Measurements from ENCODE around the gene MTRF1L. TPM values are rescaled to one million over a fixed set of nuclear protein-coding genes. Genes with fewer than 3 reads are reported as not detected.

The MTRF1L gene
- total and polyA plus RNA-seq, 2 of the 13 experiments (the other 11 are each of a cell fraction or from before 2014, with no cell fraction given): 17.6 to 28.7 TPM

DNA sequence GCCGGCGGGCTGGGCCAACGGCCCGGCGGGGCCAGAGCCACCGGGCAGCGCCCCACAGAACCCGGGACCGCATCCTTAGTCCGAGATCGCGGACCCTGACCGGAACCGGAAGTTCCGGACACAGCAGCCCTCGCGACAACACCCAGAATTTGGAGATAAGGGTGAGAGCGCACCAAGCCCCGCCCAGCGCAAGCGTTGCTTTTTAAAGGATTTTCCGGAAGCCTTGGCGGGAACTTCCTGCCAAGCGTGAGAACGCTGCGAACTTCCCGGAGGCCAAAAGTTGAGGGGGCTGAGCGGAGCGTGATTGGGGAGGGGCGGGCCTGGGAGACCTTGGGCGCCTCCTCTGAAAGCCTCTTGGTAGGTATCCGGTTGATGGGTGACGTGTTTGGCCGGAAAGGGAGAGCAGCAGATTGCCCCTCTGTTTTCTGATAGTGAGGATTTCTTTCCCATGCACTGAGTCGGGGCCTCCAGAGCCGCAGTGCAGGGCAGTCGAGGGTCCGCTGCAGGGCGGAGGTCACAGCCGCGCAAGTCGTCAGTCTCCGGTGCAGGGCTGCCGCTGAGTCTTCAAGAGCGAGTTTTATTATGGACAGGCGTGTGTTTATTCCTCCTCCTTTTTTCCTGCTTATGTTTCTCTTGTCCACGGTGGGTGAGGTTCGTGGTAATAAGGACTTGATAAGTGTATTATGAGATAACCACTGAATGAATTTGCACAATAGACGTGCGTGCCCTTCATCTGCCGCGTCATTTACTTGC is at the start of gene MTRF1L (continued):
- TF ChIP-seq, protein P1, sequence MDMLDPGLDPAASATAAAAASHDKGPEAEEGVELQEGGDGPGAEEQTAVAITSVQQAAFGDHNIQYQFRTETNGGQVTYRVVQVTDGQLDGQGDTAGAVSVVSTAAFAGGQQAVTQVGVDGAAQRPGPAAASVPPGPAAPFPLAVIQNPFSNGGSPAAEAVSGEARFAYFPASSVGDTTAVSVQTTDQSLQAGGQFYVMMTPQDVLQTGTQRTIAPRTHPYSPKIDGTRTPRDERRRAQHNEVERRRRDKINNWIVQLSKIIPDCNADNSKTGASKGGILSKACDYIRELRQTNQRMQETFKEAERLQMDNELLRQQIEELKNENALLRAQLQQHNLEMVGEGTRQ (IDR thresholded peaks at IDR 0.05; ENCODE audit: low read depth, low read length): no peak
- TF ChIP-seq, protein P1 (CRISPR knock-in tag; IDR thresholded peaks at IDR 0.05; ENCODE audit: borderline replicate concordance): peak; percentile 50; the same call in 1 of the 2 replicates
- peak; percentile 76 for TF ChIP-seq AGO1 (IDR thresholded peaks at IDR 0.05; ENCODE audit: low read depth, low read length, poor library complexity, severe bottlenecking)
- TF ChIP-seq ZNF296 (CRISPR knock-in tag; conservative IDR thresholded peaks at IDR 0.05): no peak
- peak; percentile 12; the same call in 1 of the 2 replicates for TF ChIP-seq ZMYM3 (CRISPR knock-in tag; IDR thresholded peaks at IDR 0.05)
- no peak for TF ChIP-seq ZNF280D (CRISPR knock-in tag; IDR thresholded peaks at IDR 0.05)
- peak; percentile 72 for TF ChIP-seq ZNF883 (CRISPR knock-in tag; IDR thresholded peaks at IDR 0.05; ENCODE audit: not compliant biosample characterization)
- TF ChIP-seq, protein P2, sequence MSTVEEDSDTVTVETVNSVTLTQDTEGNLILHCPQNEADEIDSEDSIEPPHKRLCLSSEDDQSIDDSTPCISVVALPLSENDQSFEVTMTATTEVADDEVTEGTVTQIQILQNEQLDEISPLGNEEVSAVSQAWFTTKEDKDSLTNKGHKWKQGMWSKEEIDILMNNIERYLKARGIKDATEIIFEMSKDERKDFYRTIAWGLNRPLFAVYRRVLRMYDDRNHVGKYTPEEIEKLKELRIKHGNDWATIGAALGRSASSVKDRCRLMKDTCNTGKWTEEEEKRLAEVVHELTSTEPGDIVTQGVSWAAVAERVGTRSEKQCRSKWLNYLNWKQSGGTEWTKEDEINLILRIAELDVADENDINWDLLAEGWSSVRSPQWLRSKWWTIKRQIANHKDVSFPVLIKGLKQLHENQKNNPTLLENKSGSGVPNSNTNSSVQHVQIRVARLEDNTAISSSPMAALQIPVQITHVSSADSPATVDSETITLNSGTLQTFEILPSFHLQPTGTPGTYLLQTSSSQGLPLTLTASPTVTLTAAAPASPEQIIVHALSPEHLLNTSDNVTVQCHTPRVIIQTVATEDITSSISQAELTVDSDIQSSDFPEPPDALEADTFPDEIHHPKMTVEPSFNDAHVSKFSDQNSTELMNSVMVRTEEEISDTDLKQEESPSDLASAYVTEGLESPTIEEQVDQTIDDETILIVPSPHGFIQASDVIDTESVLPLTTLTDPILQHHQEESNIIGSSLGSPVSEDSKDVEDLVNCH (CRISPR knock-in tag; IDR thresholded peaks at IDR 0.05): no peak
- peak; percentile 85 for TF ChIP-seq POLR2G (IDR thresholded peaks at IDR 0.05; ENCODE audit: low read depth, low read length)
- peak; percentile 77; the same call in 1 of the 2 replicates for TF ChIP-seq TBX2 (CRISPR knock-in tag; IDR thresholded peaks at IDR 0.05; ENCODE audit: borderline replicate concordance)
- no peak; the same call in 1 of the 2 replicates for TF ChIP-seq NFATC3 (CRISPR knock-in tag; IDR thresholded peaks at IDR 0.05)
- 0 out of 2 replicates have a peak, but pooled peaks have one; percentile 3 for TF ChIP-seq ZNF619 (CRISPR knock-in tag; IDR thresholded peaks at IDR 0.05)
- no peak; the same call in 1 of the 2 replicates for TF ChIP-seq ZNF790 (CRISPR knock-in tag; IDR thresholded peaks at IDR 0.05; ENCODE audit: borderline replicate concordance)
- TF ChIP-seq, protein P3, sequence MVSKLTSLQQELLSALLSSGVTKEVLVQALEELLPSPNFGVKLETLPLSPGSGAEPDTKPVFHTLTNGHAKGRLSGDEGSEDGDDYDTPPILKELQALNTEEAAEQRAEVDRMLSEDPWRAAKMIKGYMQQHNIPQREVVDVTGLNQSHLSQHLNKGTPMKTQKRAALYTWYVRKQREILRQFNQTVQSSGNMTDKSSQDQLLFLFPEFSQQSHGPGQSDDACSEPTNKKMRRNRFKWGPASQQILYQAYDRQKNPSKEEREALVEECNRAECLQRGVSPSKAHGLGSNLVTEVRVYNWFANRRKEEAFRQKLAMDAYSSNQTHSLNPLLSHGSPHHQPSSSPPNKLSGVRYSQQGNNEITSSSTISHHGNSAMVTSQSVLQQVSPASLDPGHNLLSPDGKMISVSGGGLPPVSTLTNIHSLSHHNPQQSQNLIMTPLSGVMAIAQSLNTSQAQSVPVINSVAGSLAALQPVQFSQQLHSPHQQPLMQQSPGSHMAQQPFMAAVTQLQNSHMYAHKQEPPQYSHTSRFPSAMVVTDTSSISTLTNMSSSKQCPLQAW (CRISPR knock-in tag; IDR thresholded peaks at IDR 0.05): peak; percentile 82; the same call in 1 of the 2 replicates
- peak; percentile 59 for TF ChIP-seq MED1 (CRISPR knock-in tag; IDR thresholded peaks at IDR 0.05)
- peak; percentile 95 for TF ChIP-seq CHD2 (IDR thresholded peaks at IDR 0.05; ENCODE audit: low read depth, low read length)
- peak; percentile 84 for TF ChIP-seq TFDP2 (CRISPR knock-in tag; IDR thresholded peaks at IDR 0.05)
- peak; percentile 53 for TF ChIP-seq ZNF138 (CRISPR knock-in tag; IDR thresholded peaks at IDR 0.05; ENCODE audit: low read depth)

Measured in HepG2 (cell line).